Measurements from ENCODE around the gene ZNF324B. TPM values are rescaled to one million over a fixed set of nuclear protein-coding genes. Genes with fewer than 3 reads are reported as not detected.
"Not testable (repeated sequence)": the region's sequence is repeated elsewhere in the genome, so short reads cannot be mapped to it uniquely, and the experiment has no call there.

The ZNF324B gene
- total RNA-seq (2014; rRNA removed; shearing (Covaris generic)): 6.8 TPM in 2 replicates
- 4.3 and 4.6 TPM in 2 replicates for polyA plus RNA-seq (2015; cell fraction: cytosol; rRNA removed)
- 3.8 and 4.4 TPM in 2 replicates for polyA plus RNA-seq (2015; cell fraction: nucleus; rRNA removed)

GRCh38 chr19:58451358-58452101, at the start of gene ZNF324B:
ZNF324B (plus strand) TSS chr19:58451622; CDS start chr19:58453702, 2,080 bp downstream.
- peak; percentile 94 for DNase-seq (ENCODE audit: low read depth, low spot score)
- in situ Hi-C loops (cut with HindIII; ENCODE audit: low pct_unique_long_range_greater_than_20kb, low sequenced_read_pairs): no loop called here

GRCh38 chr19:58401840-58402421, 49.5 kb upstream of the ZNF324B start:
- no peak for DNase-seq (ENCODE audit: low read depth, low spot score)
- in situ Hi-C loops (cut with HindIII; ENCODE audit: low pct_unique_long_range_greater_than_20kb, low sequenced_read_pairs): no loop called here

- in situ Hi-C loops (cut with HindIII; ENCODE audit: low pct_unique_long_range_greater_than_20kb, low sequenced_read_pairs); DNase-seq (ENCODE audit: low read depth, low spot score): not testable (repeated sequence)
Observed at GRCh38 chr19:58403920-58404478, 47.4 kb upstream of the ZNF324B start.

DNA sequence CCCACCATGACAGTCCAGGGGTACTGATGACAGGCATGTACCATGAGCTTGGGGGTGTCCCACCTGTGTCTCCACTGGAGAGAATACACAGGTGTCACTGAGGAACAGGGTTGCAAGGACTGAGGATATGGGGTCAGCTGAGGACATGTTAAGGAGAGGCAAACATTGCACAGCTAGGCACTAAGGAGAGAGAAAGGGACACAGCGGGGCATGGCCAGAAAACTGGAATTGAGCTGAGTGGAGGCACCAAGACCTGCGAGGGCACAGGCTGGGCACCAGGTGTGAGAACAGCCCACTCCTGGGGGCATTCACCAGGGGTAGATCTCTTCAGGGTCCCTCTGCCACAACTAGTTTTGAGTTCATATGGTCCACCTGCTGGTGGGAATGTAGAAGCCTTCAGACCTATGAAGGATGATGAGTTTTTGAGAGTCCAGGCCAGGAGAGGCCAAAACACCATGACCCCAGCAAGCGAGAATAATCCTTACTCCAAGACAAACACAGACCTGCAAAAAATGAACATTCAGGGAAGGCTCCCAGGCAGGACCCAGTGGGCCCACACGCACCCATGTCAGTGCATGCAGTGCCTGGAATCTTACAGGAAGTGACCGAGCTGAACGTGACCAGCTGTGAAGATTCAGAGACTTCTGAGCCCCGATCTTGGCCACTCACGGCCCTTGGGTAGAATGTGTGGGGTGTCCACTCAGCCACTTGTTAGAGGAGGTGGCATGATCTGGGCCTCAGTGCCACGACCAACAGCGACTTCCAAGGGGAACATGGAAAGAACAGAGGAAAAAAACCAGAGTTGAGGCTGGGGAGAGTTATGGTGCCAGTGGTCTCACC, 44.4 kb upstream of the ZNF324B start:
- DNase-seq (ENCODE audit: low read depth, low spot score): peak; percentile 37
- in situ Hi-C loops (cut with HindIII; ENCODE audit: low pct_unique_long_range_greater_than_20kb, low sequenced_read_pairs): no loop called here

GRCh38 chr19:58407658-58408151, 43.7 kb upstream of the ZNF324B start:
- no peak for DNase-seq (ENCODE audit: low read depth, low spot score)
- in situ Hi-C loops (cut with HindIII; ENCODE audit: low pct_unique_long_range_greater_than_20kb, low sequenced_read_pairs): no loop called here

DNA sequence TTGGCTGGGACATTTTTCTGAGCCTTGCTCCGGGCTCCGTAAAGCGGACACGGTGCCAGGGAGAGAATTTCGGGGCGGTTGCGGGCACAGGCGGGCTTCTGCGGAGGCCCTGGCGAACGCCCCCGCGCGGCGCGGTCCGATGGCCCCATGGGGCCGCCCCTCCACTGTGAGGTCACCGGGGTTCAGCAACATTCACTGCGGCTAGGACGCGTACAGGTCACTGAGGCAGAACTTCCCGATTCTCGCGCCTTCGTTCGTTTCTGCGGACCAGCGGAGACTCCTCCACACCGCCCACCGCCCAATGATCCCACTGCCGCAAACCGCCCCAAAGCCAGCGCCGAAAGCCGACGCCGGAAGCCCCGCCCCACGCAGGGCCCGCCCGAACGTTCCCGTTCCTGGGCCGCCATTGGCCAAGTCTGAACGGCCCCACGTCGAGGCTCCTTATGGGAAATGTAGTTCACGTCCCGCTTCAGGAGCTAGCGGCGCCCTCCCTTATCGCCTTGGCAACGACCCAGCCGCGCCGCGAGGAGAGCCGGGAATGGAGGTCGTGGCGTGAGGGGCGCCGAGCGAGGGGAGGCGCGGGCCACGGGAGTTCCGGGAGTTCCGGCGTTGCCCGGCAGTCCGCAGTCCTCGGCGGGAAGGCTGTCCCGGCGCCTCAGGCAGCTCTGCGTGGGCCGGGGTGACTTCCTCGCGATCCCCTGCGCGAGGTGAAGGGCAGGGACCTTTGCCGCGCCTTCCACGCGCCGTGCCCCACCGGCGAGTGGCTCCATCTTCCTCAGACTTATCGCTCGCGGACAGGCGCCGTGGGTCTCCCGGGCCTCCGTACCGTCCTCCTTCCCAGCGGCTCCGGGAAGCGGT, 43.0 kb upstream of the ZNF324B start, which contains the start of gene ZNF584:
TSS of gene ZNF584 (plus strand) at position 498 of the 858 bp plus-strand sequence. CDS start 499 bp downstream, outside the sequence.
- in situ Hi-C loops (cut with HindIII; ENCODE audit: low pct_unique_long_range_greater_than_20kb, low sequenced_read_pairs): no loop called here
- DNase-seq (ENCODE audit: low read depth, low spot score): peak; percentile 95

DNA sequence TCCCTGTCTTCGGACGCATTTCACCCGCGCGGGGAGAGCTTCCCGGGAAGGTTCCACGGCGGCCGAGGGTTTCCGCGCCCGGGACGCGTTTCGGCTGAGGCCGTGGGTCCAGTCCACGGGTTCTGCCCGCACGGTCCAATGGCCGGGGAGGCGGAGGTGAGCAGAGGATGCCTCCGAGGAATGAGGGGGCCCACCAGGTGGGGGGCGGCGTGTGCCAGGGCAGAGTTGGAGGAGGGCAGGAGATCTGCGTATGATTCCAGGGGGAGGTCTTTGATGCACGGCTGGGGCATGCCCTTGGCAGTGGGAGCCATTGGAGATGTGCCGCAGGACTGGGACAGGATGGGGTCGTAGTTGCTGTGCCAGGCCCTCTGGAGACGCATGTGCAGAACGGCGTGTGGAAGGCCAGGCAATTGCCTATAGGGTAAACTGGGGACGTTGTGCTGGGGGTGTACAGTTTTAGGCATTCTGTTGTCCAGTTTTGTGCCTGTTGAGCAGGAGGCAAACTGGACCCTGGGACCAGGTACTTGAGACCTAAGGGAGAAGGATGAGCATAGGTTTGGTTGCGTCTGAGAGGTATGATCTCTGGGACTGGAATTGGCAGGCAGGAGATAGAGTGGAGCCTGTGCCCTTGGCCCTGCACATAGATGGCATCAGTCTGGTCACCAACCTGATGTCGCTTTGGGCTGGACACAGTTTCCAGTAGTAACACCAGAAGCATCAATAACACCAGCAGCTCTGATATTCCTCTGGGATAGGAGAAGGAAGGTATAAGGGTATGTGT, 42.2 kb upstream of the ZNF324B start:
- DNase-seq (ENCODE audit: low read depth, low spot score): peak; percentile 46
- in situ Hi-C loops (cut with HindIII; ENCODE audit: low pct_unique_long_range_greater_than_20kb, low sequenced_read_pairs): no loop called here

- in situ Hi-C loops (cut with HindIII; ENCODE audit: low pct_unique_long_range_greater_than_20kb, low sequenced_read_pairs): no loop called here
- DNase-seq (ENCODE audit: low read depth, low spot score): no peak
Observed at GRCh38 chr19:58416604-58417003, 34.8 kb upstream of the ZNF324B start.

- in situ Hi-C loops (cut with HindIII; ENCODE audit: low pct_unique_long_range_greater_than_20kb, low sequenced_read_pairs): no loop called here
- no peak for DNase-seq (ENCODE audit: low read depth, low spot score)
Observed at GRCh38 chr19:58417071-58417470, 34.4 kb upstream of the ZNF324B start.

DNA sequence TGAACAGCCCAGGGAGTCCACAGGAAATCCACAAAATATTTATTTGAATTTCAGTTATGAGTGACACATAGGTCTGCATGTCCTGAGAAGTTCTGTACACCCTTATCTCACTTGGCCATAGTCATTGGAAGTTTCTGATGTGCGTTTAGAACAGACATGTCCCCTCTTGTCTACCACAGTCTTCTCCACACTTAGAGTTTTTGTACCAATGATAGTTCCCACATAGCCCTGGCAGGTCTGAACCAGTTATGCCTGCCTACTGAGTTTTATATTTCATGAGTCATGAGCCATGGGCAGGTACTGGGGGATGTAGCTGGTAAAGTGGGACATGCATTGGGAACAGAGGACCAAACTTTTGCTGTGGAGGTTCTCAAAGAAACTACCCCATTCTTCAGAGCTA, 22.8 kb upstream of the ZNF324B start:
- DNase-seq (ENCODE audit: low read depth, low spot score): no peak
- in situ Hi-C loops (cut with HindIII; ENCODE audit: low pct_unique_long_range_greater_than_20kb, low sequenced_read_pairs): no loop called here

DNA sequence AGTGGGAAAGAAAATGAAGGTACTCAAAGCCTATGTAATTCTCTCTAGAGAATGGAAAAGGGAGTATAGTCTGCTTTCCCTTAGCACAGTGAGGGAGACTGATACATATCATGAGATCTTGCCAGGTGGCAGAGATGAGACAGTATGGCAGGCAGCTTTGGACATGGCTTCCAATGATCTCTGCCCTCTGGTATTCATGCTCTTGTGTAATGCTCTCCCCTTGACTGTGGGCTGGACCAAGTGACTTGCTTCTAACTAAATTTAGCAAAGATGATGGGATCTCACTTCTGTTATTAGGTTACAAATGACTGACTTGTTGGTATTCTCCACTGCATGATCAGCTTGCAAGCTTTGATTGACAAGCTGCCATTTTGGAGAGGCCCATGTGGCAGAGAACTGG, 21.7 kb upstream of the ZNF324B start:
- in situ Hi-C loops (cut with HindIII; ENCODE audit: low pct_unique_long_range_greater_than_20kb, low sequenced_read_pairs): no loop called here
- no peak for DNase-seq (ENCODE audit: low read depth, low spot score)

- no peak for DNase-seq (ENCODE audit: low read depth, low spot score)
- in situ Hi-C loops (cut with HindIII; ENCODE audit: low pct_unique_long_range_greater_than_20kb, low sequenced_read_pairs): no loop called here
Observed at GRCh38 chr19:58434217-58434616, 17.2 kb upstream of the ZNF324B start.

DNA sequence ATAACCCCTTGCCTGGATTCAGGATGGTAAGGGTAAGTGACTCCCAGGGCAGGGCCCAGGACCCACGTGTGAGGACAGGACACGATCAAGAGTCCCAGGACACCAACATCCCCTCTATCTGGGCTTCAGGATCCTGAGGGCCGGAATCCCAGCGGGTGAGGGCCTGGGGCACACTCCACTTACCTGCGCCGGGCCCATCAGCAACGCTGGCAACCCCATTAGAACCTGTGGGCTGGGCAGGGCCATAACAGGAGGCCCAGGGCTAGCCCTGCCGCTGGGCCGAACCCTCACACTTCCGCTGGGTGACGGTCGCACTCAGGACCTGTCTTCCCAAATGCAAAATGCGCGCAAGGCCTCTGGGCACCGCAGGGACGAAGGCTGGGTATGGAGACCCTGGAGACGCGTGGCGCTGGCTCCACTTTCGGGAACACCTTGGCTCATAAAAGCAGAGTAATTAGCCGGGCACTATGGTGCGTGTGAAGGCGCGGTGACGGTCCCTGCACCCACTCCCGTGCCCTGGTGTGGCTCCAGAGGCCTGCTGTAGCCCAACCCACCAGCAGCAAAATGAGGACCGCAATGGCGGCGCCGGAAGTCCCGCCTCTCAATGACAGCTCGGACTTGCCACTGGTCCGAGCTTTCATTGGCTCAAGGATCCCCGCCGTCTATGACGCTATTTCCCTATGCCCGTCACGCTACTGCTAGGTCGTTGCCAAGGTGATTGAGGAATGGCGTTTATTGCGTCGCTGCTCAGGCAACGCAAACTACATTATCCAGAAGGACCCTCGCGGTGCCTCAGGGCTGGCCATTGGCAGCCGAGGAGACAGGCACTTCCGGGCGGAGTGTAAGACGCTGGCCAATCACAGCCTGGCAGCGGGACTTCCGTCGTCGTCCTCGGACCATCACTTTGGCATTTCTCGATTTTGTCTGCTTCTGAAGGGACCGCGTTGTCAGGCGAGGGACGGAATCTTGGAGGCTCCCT, 11.6 kb upstream of the ZNF324B start, which contains the start of gene ZNF132:
TSS of gene ZNF132 (minus strand) at position 578 of the 979 bp plus-strand sequence. CDS start at position 246, 332 bp downstream.
- DNase-seq (ENCODE audit: low read depth, low spot score): peak; percentile 64
- in situ Hi-C loops (cut with HindIII; ENCODE audit: low pct_unique_long_range_greater_than_20kb, low sequenced_read_pairs): no loop called here

DNA sequence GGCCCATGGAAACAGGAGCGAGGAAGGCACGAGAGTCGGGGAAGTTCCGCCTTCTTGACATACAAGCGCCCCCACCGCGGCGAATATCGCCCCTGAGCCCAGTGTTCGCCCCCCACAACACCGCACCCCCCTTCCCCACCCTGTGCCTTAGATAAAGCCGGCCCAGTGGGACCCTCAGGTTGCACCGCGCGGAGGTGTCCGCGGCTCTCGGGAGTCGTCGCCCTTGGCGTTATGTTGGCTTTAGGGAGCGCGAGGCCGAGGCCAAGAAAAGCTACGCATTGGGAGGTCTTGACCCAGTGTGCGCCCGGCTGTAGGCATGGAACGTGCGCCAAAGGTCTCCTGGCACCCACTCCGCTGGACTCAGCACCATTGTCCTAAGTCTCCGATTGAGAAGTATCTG, 10.9 kb upstream of the ZNF324B start:
- in situ Hi-C loops (cut with HindIII; ENCODE audit: low pct_unique_long_range_greater_than_20kb, low sequenced_read_pairs): no loop called here
- DNase-seq (ENCODE audit: low read depth, low spot score): no peak

GRCh38 chr19:58442986-58443385, 8.4 kb upstream of the ZNF324B start:
- in situ Hi-C loops (cut with HindIII; ENCODE audit: low pct_unique_long_range_greater_than_20kb, low sequenced_read_pairs); DNase-seq (ENCODE audit: low read depth, low spot score): not testable (repeated sequence)
